Fibroblast of the aortic adventitia (primary cell): ENCODE results near the gene TRIP10. TPM values are rescaled to one million over a fixed set of nuclear protein-coding genes. Genes with fewer than 3 reads are reported as not detected.

Source experiments
- DNase-seq: peaks from one replicate; pipeline ENCODE4 v3.0.0-alpha.2; 2010; ENCODE audit warnings: low read depth
- H3K4me3 ChIP-seq: 2 replicates; pipeline ENCODE4 v1.5.1; 2011; ENCODE audit warnings: low read depth, mild to moderate bottlenecking, control low read depth, low read length, moderate library complexity
- total RNA-seq: library from RNA; depleted of rRNA; stranded (reverse); fragments of >200 nt; gene quantifications from 2 replicates; pipeline ENCODE4 v1.2.3, GENCODE V29; 2012; ENCODE audit warnings: low replicate concordance
- TF ChIP-seq, protein P1 (sequence below): IDR thresholded peaks from 2 replicates; pipeline ENCODE4 v1.5.1; 2011; ENCODE audit warnings: mild to moderate bottlenecking, low read length, control low read depth, inconsistent platforms; ENCODE audit not compliant: insufficient read depth

TRIP10 gene
- total RNA-seq, 1 donor, result 44.9 TPM

DNA sequence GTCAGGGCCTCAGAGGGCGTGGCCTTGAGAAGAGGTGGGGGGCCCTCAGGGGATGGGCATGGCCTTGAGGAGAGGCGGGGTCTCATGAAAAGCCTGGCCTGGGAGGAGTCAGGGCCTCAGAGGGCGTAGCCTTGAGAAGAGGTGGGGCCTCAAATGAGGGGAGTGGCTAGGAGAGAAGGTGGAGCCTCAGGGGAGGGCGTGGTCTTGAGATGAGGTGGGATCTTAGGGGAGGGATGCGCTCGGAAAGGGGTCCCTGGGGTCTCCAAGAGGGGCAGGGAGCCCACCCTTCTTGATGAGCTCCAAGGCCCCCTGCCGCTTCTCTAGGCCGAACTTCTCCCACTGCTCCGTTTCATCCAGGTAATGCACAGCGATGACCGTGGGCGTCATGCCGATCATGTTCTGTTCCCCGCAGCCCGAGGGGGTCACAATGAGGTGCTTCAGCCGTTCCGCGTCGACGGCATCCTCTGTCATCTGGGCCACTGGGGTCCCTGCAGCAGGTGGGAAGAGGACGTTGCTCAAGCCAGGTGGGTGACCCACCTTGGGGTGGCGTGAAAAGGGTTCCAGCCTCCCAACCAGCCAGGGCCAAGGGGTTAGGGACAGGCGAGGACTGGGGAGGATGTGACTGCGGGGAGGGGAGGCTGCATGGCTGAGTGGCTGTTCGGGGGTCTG lies 45.2 kb upstream of the TRIP10 start:
- H3K4me3 ChIP-seq, result no peak overlapping the region
- no peak for DNase-seq
- TF ChIP-seq, protein P1, sequence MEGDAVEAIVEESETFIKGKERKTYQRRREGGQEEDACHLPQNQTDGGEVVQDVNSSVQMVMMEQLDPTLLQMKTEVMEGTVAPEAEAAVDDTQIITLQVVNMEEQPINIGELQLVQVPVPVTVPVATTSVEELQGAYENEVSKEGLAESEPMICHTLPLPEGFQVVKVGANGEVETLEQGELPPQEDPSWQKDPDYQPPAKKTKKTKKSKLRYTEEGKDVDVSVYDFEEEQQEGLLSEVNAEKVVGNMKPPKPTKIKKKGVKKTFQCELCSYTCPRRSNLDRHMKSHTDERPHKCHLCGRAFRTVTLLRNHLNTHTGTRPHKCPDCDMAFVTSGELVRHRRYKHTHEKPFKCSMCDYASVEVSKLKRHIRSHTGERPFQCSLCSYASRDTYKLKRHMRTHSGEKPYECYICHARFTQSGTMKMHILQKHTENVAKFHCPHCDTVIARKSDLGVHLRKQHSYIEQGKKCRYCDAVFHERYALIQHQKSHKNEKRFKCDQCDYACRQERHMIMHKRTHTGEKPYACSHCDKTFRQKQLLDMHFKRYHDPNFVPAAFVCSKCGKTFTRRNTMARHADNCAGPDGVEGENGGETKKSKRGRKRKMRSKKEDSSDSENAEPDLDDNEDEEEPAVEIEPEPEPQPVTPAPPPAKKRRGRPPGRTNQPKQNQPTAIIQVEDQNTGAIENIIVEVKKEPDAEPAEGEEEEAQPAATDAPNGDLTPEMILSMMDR, result no peak

DNA sequence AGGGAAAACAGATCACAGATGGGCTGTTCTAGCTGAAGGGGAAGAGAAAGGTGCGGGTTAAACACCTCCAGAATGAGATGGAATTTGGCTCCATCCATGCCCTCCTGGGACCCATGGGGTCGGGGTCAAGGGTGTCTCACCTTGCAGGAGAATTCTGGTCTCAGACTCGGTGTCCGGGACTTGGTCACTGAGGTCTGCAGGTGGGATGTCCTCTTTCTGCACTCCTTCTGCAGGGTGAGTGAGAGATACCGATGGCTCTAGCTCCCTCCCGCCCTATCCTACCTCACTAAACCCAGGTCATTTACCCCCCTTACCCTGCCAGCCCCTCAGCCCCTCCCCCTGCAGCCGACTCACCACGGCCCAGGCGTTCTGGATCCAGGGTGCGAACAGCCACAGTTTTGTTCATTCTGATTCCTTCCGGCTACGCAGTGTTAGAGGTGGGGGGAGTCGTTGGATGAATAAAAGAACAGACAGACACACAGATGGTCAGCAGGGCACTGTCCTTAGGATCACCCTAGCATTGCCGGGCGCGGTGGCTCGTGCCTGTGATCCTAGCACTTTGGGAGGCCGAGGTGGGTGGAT lies 43.1 kb upstream of the TRIP10 start:
- TF ChIP-seq, protein P1, result no peak
- H3K4me3 ChIP-seq, result no peak overlapping the region
- DNase-seq, result no peak

DNA sequence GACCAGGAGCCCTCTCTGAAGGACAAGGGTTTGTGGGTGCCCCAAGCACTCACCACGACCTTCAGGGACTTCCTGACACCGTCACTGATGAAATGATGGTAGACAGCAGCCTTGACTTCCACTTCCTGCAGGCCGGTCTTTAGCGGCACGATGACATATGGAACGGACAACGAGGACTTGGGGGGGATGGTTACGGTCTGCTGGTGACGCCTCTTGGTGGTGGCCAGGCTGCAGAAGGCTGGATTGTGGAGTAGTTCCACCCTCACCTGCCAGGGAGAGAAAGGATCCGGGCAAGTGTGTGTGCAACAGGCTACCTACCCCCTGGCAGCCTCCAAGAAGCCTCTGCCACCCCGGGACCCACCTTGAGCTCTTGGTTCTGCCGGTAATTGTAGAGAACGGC lies 42.2 kb upstream of the TRIP10 start:
- DNase-seq, result no peak
- TF ChIP-seq, protein P1, result no peak
- no peak overlapping the region for H3K4me3 ChIP-seq

DNA sequence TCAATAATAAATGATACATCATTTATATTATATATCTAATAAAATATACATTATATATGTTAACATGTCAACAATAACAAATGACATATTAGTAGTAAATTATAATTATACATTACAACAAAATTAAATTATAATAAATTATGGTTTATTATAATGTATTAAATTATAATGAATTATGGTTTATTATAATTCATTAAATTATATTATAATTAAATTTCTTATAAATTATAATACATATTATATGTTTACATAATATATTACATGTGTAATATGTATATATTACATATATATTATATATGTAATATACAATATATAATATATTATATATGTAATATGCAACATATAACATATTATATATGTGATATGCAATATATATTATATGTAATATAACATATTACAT lies 39.5 kb upstream of the TRIP10 start:
- no peak overlapping the region for H3K4me3 ChIP-seq
- TF ChIP-seq, protein P1, result no peak
- no peak for DNase-seq

DNA sequence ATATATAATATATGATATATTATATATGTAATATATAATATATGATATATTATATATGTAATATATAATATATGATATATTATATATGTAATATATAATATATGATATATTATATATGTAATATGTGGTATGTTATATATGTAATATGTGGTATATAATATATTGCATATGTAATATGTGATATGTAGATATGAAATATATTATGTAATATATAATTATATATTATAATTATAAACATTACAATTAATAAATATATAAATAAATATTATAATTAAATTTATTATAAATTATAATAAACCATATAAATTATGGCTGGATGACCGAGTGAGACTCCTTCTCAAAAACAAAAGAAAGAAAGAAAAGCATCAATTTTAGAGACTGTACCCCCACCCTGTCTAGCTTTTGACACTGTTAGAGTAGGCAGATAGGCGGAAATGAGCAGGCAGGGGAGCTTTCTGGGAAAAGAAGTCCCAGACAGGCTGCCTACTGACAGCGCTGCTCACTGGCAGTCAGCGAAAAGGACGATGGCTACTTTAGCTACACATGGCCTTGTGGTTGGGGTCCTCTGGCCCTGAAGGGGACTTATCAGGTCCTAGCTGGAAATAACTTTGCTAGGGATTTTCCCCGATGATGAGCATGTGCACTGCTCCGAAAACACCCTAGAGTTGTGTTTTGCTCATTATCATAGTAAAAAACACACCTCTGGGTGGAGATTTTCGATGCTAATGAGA lies 38.7 kb upstream of the TRIP10 start:
- H3K4me3 ChIP-seq, result no peak overlapping the region
- TF ChIP-seq, protein P1, result no peak
- no peak for DNase-seq

DNA sequence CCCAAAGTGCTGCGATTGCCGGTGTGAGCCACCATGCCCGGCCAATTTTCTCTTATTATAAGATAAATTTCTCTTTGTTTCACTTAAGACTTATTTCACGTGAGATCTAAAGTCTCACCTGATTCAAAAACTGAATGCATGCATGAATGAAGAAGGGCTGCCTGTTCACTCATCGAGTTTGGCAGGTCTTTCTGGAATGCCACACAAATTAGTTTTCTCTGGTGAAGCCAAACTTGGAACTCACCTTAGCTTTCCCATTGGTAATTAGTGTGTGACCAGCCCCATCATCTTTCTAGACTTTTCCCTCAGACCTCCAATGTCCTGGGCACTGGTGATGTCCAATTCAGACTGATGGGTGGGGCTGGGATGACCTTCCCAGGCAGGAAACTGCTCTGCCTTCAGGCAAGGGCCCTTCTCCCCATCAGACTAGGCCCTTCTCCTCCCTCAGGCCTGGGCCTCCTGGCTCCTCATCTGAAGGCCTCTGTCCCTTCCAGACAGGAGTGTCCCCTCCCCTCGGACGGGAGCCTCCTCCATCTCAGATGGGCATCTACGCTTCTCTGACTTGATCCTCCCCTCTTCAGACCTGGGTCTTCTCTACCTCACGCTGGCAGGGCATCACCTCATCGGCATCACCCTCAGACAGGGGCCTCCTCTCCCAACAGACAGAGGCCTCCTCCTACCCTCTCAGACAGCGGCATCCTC lies 33.4 kb upstream of the TRIP10 start:
- H3K4me3 ChIP-seq, result no peak overlapping the region
- DNase-seq, result no peak
- TF ChIP-seq, protein P1, result no peak
